Common myeloid progenitor, CD34-positive (primary cell): ENCODE data around the gene CD2BP2.
A peak's percentile ranks its signal among the peaks of the same experiment; 100 is the strongest.
"Not testable (repeated sequence)": the region's sequence is repeated elsewhere in the genome, so short reads cannot be mapped to it uniquely, and the experiment has no call there.

Experiments used
- CTCF ChIA-PET: fragments of 350-600 bp; sonication (Branson Sonifier 250); formaldehyde crosslinking; loops from one replicate; lab custom pipeline; 2021; ENCODE audit warnings: antibody characterized with exemption; lab: Charles Lee
- POLR2A ChIA-PET: fragments of 350-600 bp; sonication (Branson Sonifier 250); formaldehyde crosslinking; loops from one replicate; lab custom pipeline; 2021; ENCODE audit warnings: antibody characterized with exemption; lab: Charles Lee
- DNase-seq, 3 donors: peaks; one replicate each; pipeline versions ENCODE4 v3.0.0 to v3.0.0-alpha.2; 2013
- H3K27ac ChIP-seq, 2 experiments: 1 replicate in 1 of 2; 2 replicates in 1 of 2; pipeline ENCODE4 v1.7.0; 2013; ENCODE audit warnings: inconsistent platforms in 2 of 2, low read length in 2 of 2, mild to moderate bottlenecking in 2 of 2, low read depth in 1 of 2, moderate library complexity in 1 of 2; ENCODE audit not compliant: severe bottlenecking in 2 of 2, insufficient read depth in 1 of 2, poor library complexity in 1 of 2
- H3K27me3 ChIP-seq, 5 experiments: replicated peaks in 2 of 5; 1 replicate in 3 of 5; 2 replicates in 2 of 5; pipeline versions ENCODE4 v1.6.1 to v1.7.0; 2013; ENCODE audit warnings: low read length in 4 of 5, mild to moderate bottlenecking in 2 of 5, moderate library complexity in 2 of 5, inconsistent platforms in 1 of 5; ENCODE audit not compliant: insufficient read depth in 5 of 5, control insufficient read depth in 4 of 5
- H3K36me3 ChIP-seq, 4 experiments: 1 replicate in 2 of 4; 2 replicates in 2 of 4; pipeline versions ENCODE4 v1.6.1 to v1.7.0; 2013; ENCODE audit warnings: low read length in 3 of 4, control low read depth in 1 of 4, mild to moderate bottlenecking in 1 of 4; ENCODE audit not compliant: control insufficient read depth in 4 of 4, insufficient read depth in 4 of 4
- H3K4me1 ChIP-seq, 4 experiments: 1 replicate in 3 of 4; 2 replicates in 1 of 4; pipeline versions ENCODE4 v1.6.1 to v1.7.1; 2013; ENCODE audit warnings: low read length in 3 of 4, mild to moderate bottlenecking in 3 of 4, control low read depth in 1 of 4, inconsistent platforms in 1 of 4, moderate library complexity in 1 of 4; ENCODE audit not compliant: control insufficient read depth in 4 of 4, insufficient read depth in 4 of 4; ENCODE audit errors: control extremely low read depth in 1 of 4
- H3K4me3 ChIP-seq, 7 experiments: 1 replicate in 4 of 7; 2 replicates in 3 of 7; pipeline versions ENCODE4 v1.5.1 to v1.7.0; 2013; ENCODE audit warnings: mild to moderate bottlenecking in 7 of 7, low read length in 6 of 7, moderate library complexity in 6 of 7, inconsistent platforms in 2 of 7, low read depth in 2 of 7, control low read depth in 1 of 7; ENCODE audit not compliant: insufficient read depth in 4 of 7, control insufficient read depth in 1 of 7; ENCODE audit errors: extremely low read depth in 1 of 7
- H3K9me3 ChIP-seq, 5 experiments: 1 replicate in 4 of 5; 2 replicates in 1 of 5; pipeline versions ENCODE4 v1.6.1 to v1.7.1; 2013; ENCODE audit warnings: low read length in 4 of 5, mild to moderate bottlenecking in 2 of 5, inconsistent platforms in 1 of 5, low read depth in 1 of 5, moderate library complexity in 1 of 5; ENCODE audit not compliant: control insufficient read depth in 4 of 5, insufficient read depth in 2 of 5; ENCODE audit errors: control extremely low read depth in 1 of 5
- WGBS: methylation state at CpG from one replicate; pipeline ENCODE4 v1.1.5; 2013; ENCODE audit not compliant: insufficient coverage; 5-methylcytosine and 5-hydroxymethylcytosine counted together

Gene CD2BP2

DNA sequence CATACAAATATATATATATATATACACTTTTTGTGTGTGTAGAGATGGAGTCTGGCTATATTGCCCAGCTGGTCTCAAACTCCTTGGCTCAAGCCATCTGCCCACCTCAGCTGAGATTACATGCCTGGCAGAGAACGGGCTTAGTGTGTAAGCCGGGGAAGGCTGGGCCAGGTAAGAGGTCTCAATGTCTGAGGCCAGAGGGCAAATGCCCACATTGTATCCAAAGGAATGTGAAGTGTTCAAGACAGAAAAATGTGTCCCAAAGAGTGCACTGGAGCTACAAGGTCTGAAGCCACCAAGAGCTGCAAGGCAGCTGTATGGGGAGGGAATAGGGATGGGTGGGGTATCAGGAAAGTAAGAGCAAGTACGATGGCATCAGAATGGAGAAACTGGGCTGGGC, 8.8 kb downstream of the CD2BP2 start:
- H3K27ac ChIP-seq = no peak overlapping the region
- CTCF ChIA-PET = interaction anchor here (1.2 kb wide), 1 partner anchor 17 kb away, joined by 3 read pairs; no protein-coding TSS in a partner anchor
- POLR2A ChIA-PET = interaction anchor here (0.6 kb wide), 1 partner anchor 209 kb away, joined by 3 read pairs; no protein-coding TSS in a partner anchor

DNA sequence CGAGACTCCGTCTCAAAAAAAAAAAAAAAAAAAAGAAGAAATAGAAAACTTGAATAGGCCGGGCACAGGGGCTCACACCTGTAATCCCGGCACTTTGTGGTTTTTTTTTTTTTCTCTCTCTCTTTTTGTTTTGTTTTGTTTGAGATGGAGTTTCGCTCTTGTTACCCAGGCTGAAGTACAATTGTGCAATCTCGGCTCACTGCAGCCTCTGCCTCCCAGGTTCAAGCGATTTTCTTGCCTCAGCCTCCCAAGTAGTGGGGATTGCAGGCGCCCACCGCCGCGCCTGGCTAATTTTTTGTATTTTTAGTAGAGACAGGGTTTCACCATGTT, 11.7 kb downstream of the CD2BP2 start:
- peaks cover 0 to 12% (median 0%) of the 10 kb centered on the region in 4 experiments for H3K4me1 ChIP-seq
- H3K9me3 ChIP-seq, H3K27ac ChIP-seq, H3K4me3 ChIP-seq, POLR2A ChIA-PET, H3K36me3 ChIP-seq, DNase-seq, H3K27me3 ChIP-seq: not testable (repeated sequence)
- CTCF ChIA-PET = interaction anchor here (1.3 kb wide), 1 partner anchor 10 kb away, joined by 4 read pairs; no protein-coding TSS in a partner anchor
- WGBS = 92% methylated on average over 2 of the region's 11 CpGs

More for the DNA sequence above, 8.8 kb downstream of the CD2BP2 start:
- no peaks in the 10 kb centered on the region for H3K27me3 ChIP-seq
- H3K9me3 ChIP-seq = no peaks in the 10 kb centered on the region
- WGBS = 100% methylated on average over 3 of the region's 3 CpGs
- H3K4me3 ChIP-seq = no peak overlapping the region
- no peak for DNase-seq
- peaks cover 0 to 24% (median 4%) of the 10 kb centered on the region in 4 experiments for H3K4me1 ChIP-seq
- H3K36me3 ChIP-seq = peaks cover 4 to 12% (median 11%) of the 10 kb centered on the region in 4 experiments

DNA sequence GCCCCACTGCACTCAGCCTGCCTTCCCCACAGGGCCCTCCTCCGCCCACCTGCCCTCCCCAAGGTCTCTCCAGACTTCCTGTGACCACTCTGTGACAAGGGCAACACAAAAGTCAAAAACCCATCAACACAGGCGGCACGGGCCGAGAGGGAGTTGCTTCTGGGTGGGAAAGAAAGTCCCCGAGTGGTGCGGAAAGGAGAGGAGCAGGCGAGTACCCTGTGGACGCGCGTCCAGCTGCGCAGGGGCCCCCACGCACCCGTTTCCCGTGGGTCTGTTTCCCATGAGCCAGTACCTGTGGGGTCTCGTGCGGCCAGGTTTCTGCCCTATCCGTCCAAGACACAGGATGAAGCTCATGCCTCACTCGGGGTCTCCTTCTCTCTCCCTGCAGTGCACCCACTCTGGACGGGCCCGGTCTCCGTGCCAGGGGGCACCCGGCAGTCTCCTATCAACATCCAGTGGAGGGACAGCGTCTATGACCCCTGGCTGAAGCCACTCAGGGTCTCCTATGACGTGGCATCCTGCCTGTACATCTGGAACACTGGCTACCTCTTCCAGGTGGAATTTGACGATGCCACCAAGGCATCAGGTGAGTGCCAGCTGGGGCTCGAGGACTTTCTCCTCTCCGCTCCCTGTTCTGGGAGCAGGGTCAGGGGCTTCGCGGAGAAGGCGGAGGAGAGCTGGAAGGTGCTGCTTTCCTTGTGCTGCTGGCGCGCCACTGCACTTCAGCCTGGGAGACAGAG, 12.2 kb downstream of the CD2BP2 start:
- Histone ChIP-seq H3K4me1 (peaks cover 0 to 12% (median 0%) of the 10 kb centered on the region in 4 experiments), H3K27me3 (no peaks in the 10 kb centered on the region), H3K36me3 (peaks cover 0 to 2% (median 0%) of the 10 kb centered on the region in 4 experiments), H3K4me3 (no peak overlapping the region), H3K9me3 (no peaks in the 10 kb centered on the region), H3K27ac (no peak overlapping the region)
- CTCF ChIA-PET = interaction anchor here (0.5 to 1.3 kb wide), 2 partner anchors 9 to 11 kb away, joined by 3 to 4 read pairs; no protein-coding TSS in a partner anchor
- no peak for DNase-seq
- POLR2A ChIA-PET = interaction anchor here (0.6 kb wide), 1 partner anchor 27 kb away, joined by 3 read pairs; no protein-coding TSS in a partner anchor
- 93% methylated on average over 27 of the region's 32 CpGs for WGBS

DNA sequence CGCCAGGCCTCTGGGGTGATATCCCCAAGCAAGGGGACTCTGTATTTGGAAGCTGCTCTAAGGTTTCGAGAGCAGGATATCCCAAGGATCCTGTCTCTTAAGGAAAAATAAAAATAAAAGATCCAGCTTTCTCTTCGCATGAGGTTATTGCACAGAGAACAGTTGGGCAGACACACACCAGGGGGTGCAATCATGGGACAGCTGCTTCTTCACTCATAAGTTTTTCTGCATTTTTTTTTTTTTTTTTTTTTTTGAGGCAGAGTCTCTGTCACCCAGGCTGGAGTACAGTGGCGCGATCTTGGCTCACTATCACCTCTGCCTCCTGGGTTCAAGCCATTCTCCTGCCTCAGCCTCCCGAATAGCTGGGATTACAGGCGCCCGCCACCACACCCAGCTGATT, 13.1 kb downstream of the CD2BP2 start:
- ChIA-PET CTCF (interaction anchor here (1.1 to 1.3 kb wide), 2 partner anchors 12 to 17 kb away, joined by 3 to 4 read pairs; no protein-coding TSS in a partner anchor), POLR2A (interaction anchor here (0.6 kb wide), 1 partner anchor 26 kb away, joined by 3 read pairs; no protein-coding TSS in a partner anchor)
- H3K36me3 ChIP-seq, H3K4me3 ChIP-seq, H3K27me3 ChIP-seq, H3K9me3 ChIP-seq, H3K27ac ChIP-seq: not testable (repeated sequence)
- DNase-seq = peak in 2 of 3 donors; percentile 21 to 22
- 90% methylated on average over 2 of the region's 8 CpGs for WGBS
- H3K4me1 ChIP-seq = peaks cover 0 to 20% (median 7%) of the 10 kb centered on the region in 4 experiments

DNA sequence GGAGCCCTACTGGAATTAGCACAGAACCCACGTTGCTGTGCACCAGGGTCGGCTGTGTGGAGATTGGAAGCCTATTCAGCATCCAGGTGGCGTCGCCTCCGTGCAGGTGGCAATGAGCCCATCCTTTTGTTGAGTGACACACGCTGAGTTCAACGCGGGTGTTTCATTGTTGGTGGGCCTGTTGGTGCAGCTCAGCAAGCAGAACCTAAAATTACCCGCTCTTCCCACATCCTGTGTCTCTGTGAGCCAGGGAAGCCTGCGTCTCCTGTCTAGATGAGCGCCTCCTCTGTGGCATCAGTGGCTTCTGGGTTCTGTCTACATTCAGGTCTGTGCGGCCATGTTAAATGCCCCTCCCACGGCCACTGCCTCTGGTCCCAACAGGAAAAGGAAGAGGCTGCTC, 14.5 kb downstream of the CD2BP2 start:
- no peaks in the 10 kb centered on the region for H3K9me3 ChIP-seq
- POLR2A ChIA-PET = no interaction called here
- no peak for DNase-seq
- no peak overlapping the region for H3K27ac ChIP-seq
- no peak overlapping the region for H3K4me3 ChIP-seq
- peaks cover 0 to 25% (median 12%) of the 10 kb centered on the region in 4 experiments for H3K4me1 ChIP-seq
- H3K36me3 ChIP-seq = peaks cover 0 to 2% (median 0%) of the 10 kb centered on the region in 4 experiments
- WGBS = 95% methylated on average over 13 of the region's 13 CpGs
- no peaks in the 10 kb centered on the region for H3K27me3 ChIP-seq
- CTCF ChIA-PET = interaction anchor here (1.2 kb wide), 1 partner anchor 69 kb away, joined by 3 read pairs; no protein-coding TSS in a partner anchor

DNA sequence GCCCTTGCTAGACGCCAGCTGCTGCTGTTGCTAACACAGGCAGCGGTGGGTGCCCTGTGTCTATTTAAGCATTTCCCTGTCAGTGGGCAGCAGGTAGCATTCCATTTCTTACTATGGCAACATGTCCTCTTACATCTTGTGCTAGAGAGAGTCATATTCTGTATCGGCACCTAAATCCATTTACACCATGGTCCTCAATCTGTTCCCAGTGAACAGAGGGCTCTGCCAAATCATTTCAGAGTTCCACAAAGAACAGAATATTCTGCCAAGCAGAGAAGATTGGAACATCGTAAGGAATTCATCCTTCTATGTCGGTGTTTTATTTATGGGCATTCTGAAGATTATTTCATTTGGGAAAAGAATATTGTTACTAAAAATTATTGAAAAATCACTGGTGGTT, 16.4 kb downstream of the CD2BP2 start:
- WGBS = 100% methylated on average over 1 of the region's 5 CpGs
- CTCF ChIA-PET = not testable (repeated sequence)

DNA sequence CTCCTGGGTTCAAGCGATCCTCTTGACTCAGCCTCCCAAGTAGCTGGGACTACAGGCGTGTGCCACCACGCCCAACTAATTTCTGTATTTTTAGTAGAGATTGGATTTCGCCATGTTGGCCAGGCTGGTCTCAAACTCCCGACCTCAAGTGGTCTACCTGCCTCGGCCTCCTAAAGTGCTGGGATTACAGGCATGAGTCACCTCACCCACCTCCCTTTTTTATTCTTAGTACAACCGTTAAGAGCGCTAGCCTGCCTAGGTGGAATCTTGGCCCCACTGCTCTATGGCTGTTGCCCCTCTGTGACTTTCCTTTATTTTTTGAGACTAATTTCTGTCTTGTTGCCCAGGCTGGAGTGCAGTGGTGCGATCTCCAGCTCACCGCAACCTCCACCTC, 17.1 kb downstream of the CD2BP2 start:
- H3K27ac ChIP-seq, H3K9me3 ChIP-seq, H3K36me3 ChIP-seq, H3K4me3 ChIP-seq, CTCF ChIA-PET, POLR2A ChIA-PET, DNase-seq, H3K27me3 ChIP-seq: not testable (repeated sequence)
- 99% methylated on average over 8 of the region's 10 CpGs for WGBS
- H3K4me1 ChIP-seq = peaks cover 0 to 27% (median 13%) of the 10 kb centered on the region in 4 experiments

More for the DNA sequence above, 16.4 kb downstream of the CD2BP2 start:
- DNase-seq, H3K27me3 ChIP-seq, H3K36me3 ChIP-seq, POLR2A ChIA-PET, H3K4me3 ChIP-seq, H3K27ac ChIP-seq, H3K9me3 ChIP-seq: not testable (repeated sequence)
- H3K4me1 ChIP-seq = peaks cover 0 to 27% (median 13%) of the 10 kb centered on the region in 4 experiments
